Lung (tissue), 12 donors: ENCODE results near the gene EXO1. TPM values are rescaled to one million over a fixed set of nuclear protein-coding genes. Genes with fewer than 3 reads are reported as not detected.

ENCODE experiments used
- ATAC-seq: fragments of 200-7000 bp; cut with Tn5 transposase; one replicate; pipeline ENCODE4 v1.9.1; 2020; ENCODE audit warnings: moderate number of reproducible peaks; ENCODE audit not compliant: insufficient read depth, low FRiP score
- DNase-seq, 3 donors: peaks; one replicate each; pipeline ENCODE4 v3.0.0-alpha.2; 2013 to 2017
- H3K27ac ChIP-seq, 2 donors: one replicate each; pipeline ENCODE4 v1.5.1; 2013; ENCODE audit warnings: mild to moderate bottlenecking in 2 of 2, moderate library complexity in 2 of 2, control low read depth in 1 of 2, inconsistent platforms in 1 of 2, low read depth in 1 of 2, low read length in 1 of 2
- H3K27me3 ChIP-seq, 3 donors: one replicate each; pipeline ENCODE4 v1.5.1; 2013; ENCODE audit warnings: low read length in 2 of 3; ENCODE audit not compliant: control insufficient read depth in 3 of 3, insufficient read depth in 3 of 3
- H3K36me3 ChIP-seq, 4 donors: one replicate each; pipeline ENCODE4 v1.5.1; 2013; ENCODE audit warnings: low read length in 4 of 4, mild to moderate bottlenecking in 1 of 4, moderate library complexity in 1 of 4; ENCODE audit not compliant: control insufficient read depth in 4 of 4, insufficient read depth in 4 of 4
- H3K4me1 ChIP-seq, 5 donors: one replicate each; pipeline ENCODE4 v1.5.1; 2013; ENCODE audit warnings: low read length in 5 of 5, mild to moderate bottlenecking in 2 of 5, moderate library complexity in 1 of 5; ENCODE audit not compliant: control insufficient read depth in 5 of 5, insufficient read depth in 5 of 5
- H3K4me3 ChIP-seq: one replicate; pipeline ENCODE4 v1.5.1; 2013; ENCODE audit warnings: mild to moderate bottlenecking, control low read depth, moderate library complexity
- H3K9ac ChIP-seq, 2 donors: one replicate each; pipeline ENCODE4 v1.5.1; 2013; ENCODE audit warnings: low read length in 2 of 2, control low read depth in 1 of 2; ENCODE audit not compliant: insufficient read depth in 1 of 2
- H3K9me3 ChIP-seq, 4 donors: one replicate each; pipeline ENCODE4 v1.5.1; 2013; ENCODE audit warnings: low read length in 3 of 4, mild to moderate bottlenecking in 1 of 4, moderate library complexity in 1 of 4; ENCODE audit not compliant: control insufficient read depth in 4 of 4, insufficient read depth in 3 of 4
- CTCF ChIP-seq: IDR thresholded peaks from 2 replicates; pipeline ENCODE4 v1.5.1; 2012; ENCODE audit warnings: mild to moderate bottlenecking; ENCODE audit errors: control extremely low read depth, extremely low read depth
- WGBS, 2 donors: extraction: QIAGEN DNeasy Blood & Tissue Kit; methylation state at CpG; one replicate each; pipeline ENCODE4 v1.1.7; 2013; 5-methylcytosine and 5-hydroxymethylcytosine counted together
- polyA plus RNA-seq, 2 donors: library from polyadenylated mRNA; stranded (reverse); fragments of 200-250 nt; gene quantifications; one replicate each; pipeline ENCODE4 v1.2.1, GENCODE V29; 2013
- total RNA-seq, 2 donors: library from RNA; depleted of rRNA in 1 of 2; stranded (reverse); fragments of >200 nt in 1 of 2; gene quantifications; one replicate each; pipeline ENCODE4 v1.2.1, GENCODE V29; 2014 to 2021
- donor health status: control.
- donor health status: control.
- donor health status: Bipolar disorder and iron deficiency.
- donor health status: healthy.
- donor health status: DM: yes; HTN: yes; CAD: no.

Gene EXO1
- total and polyA plus RNA-seq, 4 donors, result 0.44 to 2.5 (median 0.92) TPM

GRCh38 chr1:241917487-241917886 lies 69.5 kb downstream of the EXO1 start:
- WGBS, 2 donors, result 95 to 98% methylated on average over 12 of the region's 12 CpGs
- no peaks in the 10 kb centered on the region for H3K27me3 ChIP-seq
- no peaks in the 10 kb centered on the region for H3K4me1 ChIP-seq
- H3K9me3 ChIP-seq, result peaks cover 0 to 3% (median 0%) of the 10 kb centered on the region in 4 donors
- DNase-seq, result no peak
- TF ChIP-seq CTCF, result no peak
- no peak overlapping the region for H3K4me3 ChIP-seq
- no peak for ATAC-seq
- no peak overlapping the region for H3K27ac ChIP-seq
- H3K36me3 ChIP-seq, result no peaks in the 10 kb centered on the region
- no peak overlapping the region for H3K9ac ChIP-seq

GRCh38 chr1:241918879-241919278 lies 70.9 kb downstream of the EXO1 start:
- Histone ChIP-seq H3K27ac (no peak overlapping the region), H3K9ac (no peak overlapping the region), H3K36me3 (no peaks in the 10 kb centered on the region), H3K4me3 (no peak overlapping the region), H3K27me3 (no peaks in the 10 kb centered on the region), H3K4me1 (no peaks in the 10 kb centered on the region), H3K9me3 (peaks cover 0 to 3% (median 0%) of the 10 kb centered on the region in 4 donors)
- no peak for TF ChIP-seq CTCF
- WGBS, 2 donors, result 74 to 83% methylated on average over 5 of the region's 5 CpGs
- no peak for DNase-seq
- no peak for ATAC-seq

- H3K4me1 ChIP-seq, result no peaks in the 10 kb centered on the region
- no peaks in the 10 kb centered on the region for H3K36me3 ChIP-seq
- no peaks in the 10 kb centered on the region for H3K9me3 ChIP-seq
- TF ChIP-seq CTCF, result no peak
- WGBS, 2 donors, result 88 to 90% methylated on average over 10 of the region's 10 CpGs
- no peaks in the 10 kb centered on the region for H3K27me3 ChIP-seq
- H3K27ac ChIP-seq, result no peak overlapping the region
- ATAC-seq (no peak), DNase-seq (no peak)
- no peak overlapping the region for H3K4me3 ChIP-seq
- no peak overlapping the region for H3K9ac ChIP-seq
Measured at GRCh38 chr1:241924080-241924808, 76.2 kb downstream of the EXO1 start.

- no peaks in the 10 kb centered on the region for H3K27me3 ChIP-seq
- DNase-seq (no peak), ATAC-seq (no peak)
- no peak overlapping the region for H3K27ac ChIP-seq
- 55 to 74% methylated on average over 5 of the region's 5 CpGs for WGBS, 2 donors
- no peak overlapping the region for H3K4me3 ChIP-seq
- TF ChIP-seq CTCF, result no peak
- no peaks in the 10 kb centered on the region for H3K9me3 ChIP-seq
- H3K4me1 ChIP-seq, result no peaks in the 10 kb centered on the region
- H3K36me3 ChIP-seq, result no peaks in the 10 kb centered on the region
- H3K9ac ChIP-seq, result no peak overlapping the region
Measured at GRCh38 chr1:241926141-241926540, 78.1 kb downstream of the EXO1 start.
